ENCODE results near the gene MYO5C. TPM values are rescaled to one million over a fixed set of nuclear protein-coding genes. Genes with fewer than 3 reads are reported as not detected.

MYO5C gene
- polyA plus RNA-seq, 1 donor = 8.5 TPM

DNA sequence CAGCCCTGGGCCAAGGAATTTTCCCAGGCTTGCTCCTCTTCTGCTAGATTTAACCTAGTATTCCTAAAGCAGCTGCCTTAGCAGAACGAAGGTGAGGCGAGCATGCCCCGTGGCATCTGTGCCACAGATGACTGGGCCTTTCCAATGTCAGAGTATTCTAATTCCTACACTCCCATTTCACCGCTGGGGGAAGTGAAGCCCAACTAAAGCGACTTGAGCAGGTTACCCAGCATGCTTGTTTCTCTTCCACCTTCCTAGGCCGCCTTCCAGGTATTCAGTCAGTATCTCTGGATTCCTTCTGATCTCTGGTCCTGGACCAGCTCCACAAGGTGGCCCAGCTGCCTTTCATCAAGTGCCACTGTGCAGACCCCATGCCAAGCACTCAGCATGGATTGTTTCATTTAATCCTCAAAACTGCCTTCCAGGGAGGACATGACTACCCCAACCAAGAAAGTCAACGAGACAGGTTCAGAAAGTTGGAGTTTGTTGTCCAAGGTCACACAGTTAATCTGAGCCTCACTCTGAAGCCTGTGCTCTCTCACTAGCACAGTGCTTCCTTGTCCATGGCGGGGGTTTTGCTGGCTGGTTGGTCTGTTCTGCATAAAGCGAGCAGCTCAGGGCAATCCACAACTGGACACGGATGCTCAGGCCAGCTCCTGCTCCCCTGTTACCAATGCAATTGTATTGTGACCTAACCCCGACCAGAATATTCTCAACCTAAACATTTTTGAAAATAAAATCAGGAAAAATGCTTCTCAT, 15.1 kb downstream of the MYO5C start:
- DNase-seq (ENCODE audit: low read depth) = no peak

- no peak for DNase-seq (ENCODE audit: low read depth)
Observed at GRCh38 chr15:52278636-52279367, 16.8 kb downstream of the MYO5C start.

DNA sequence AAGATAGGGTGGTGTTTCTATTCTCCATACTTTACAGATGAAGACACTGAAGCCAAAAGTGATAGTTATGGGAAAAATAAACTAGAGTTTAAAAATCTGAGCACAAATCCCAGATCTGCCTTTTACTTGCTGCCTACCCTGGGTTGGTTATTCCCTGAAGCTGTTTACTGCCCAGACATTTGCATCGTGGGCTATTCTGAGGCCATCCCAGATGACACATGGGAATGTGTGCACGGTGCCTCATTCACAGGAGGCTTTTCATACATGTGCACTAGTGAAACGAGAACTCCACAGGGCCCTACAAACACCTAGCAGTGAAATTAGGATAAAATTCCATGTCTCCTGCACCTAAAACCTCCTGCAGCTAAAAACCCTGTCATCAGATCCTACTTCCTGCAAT, 17.5 kb downstream of the MYO5C start:
- no peak for DNase-seq (ENCODE audit: low read depth)

GRCh38 chr15:52277575-52277974, 18.0 kb downstream of the MYO5C start:
- no peak for DNase-seq (ENCODE audit: low read depth)

GRCh38 chr15:52276256-52276770, 19.3 kb downstream of the MYO5C start:
- DNase-seq (ENCODE audit: low read depth) = no peak

DNA sequence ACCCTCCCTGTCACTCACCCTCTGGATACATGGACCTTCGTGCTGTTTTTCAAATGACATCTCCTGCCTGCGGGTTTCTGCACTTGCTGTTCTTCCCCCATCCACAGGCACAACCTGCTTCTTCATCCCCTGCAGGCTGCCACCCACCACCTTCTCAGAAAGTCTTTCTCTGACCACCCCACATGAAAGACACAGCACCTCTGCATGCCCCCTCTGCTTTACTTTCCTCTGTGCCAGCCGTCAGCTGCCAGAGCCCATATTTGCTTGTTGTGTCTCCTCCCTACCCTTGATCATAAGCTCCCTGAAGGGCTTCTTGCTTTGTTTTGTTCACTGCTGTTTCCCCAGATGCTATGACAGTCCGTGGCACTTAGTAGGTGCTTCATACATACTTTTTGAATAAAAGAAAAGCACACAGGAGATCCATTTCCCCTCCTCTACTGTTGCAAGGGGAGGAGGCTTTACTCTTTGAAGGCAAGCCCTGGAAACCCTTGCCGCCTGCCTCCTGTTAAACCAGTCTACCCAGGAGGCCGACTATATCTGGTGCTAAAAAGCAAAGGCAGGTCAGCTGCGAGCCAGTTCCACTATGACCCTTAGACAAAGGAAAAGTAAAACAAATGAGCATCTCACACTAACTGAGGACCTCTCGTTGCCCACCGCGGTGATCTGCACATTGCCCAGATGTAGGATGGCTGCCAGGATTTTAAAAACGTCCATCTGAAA, 31.9 kb downstream of the MYO5C start:
- DNase-seq (ENCODE audit: low read depth) = no peak

GRCh38 chr15:52262364-52262763, 33.2 kb downstream of the MYO5C start:
- no peak for DNase-seq (ENCODE audit: low read depth)

- no peak for DNase-seq (ENCODE audit: low read depth)
Observed at GRCh38 chr15:52261498-52262242, 33.9 kb downstream of the MYO5C start.

DNA sequence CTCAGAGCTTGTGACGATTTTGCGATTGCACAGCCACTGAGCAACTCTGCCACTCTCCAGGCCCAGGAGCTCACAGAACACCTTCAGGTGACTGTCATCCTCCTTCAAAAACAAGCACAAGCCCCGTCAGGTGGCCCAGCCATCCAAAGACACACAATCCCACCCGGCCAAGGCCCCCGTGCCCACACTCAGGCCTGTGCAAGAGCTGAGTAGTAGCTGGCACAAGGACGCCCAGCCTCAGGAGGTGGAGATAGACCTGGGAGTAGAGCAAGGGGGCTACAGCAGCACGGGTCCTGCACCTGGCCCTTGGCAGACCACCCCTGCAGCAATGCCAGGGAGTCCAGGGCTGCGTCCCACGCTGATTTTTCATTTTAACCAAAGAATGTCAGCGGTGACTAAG, 34.6 kb downstream of the MYO5C start:
- DNase-seq (ENCODE audit: low read depth) = no peak

- DNase-seq (ENCODE audit: low read depth) = no peak
Observed at GRCh38 chr15:52259503-52259902, 36.1 kb downstream of the MYO5C start.

DNA sequence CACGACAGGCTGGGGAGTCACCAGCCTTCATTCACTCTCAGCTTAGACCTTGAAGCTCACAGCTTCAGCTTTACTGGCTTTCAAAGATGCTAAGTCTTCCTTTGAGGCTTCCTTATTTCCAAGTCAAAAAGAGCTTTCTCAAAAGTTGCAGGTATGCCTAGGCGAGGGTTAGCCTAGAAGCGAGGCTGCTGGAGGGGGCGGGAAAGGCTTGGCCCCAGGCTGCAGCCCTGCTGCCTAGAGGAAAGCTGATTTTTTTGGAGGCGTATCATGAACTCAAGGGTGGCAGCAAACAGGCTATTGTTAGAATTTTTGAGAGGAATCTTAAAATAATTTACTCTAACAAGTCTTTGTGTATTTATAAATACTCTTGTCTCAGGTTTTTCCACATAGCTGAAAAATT, 37.1 kb downstream of the MYO5C start:
- DNase-seq (ENCODE audit: low read depth) = no peak

DNA sequence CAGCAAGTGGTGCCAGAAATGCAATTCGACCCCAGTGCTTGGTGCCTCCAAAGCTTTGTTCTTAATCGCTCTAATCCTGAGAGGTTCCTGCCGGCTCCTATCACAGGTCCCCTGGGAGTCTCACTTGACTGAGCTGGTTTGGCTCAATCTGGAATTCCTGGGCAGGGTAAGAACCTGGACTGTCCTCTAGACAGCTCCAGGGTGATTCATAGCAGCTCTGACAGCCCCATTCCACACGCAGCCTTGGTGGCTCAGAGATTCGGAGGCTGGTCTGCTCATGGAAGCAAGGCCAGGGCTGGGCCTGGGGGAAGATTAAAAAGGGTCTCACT, 37.9 kb downstream of the MYO5C start:
- DNase-seq (ENCODE audit: low read depth) = no peak

DNA sequence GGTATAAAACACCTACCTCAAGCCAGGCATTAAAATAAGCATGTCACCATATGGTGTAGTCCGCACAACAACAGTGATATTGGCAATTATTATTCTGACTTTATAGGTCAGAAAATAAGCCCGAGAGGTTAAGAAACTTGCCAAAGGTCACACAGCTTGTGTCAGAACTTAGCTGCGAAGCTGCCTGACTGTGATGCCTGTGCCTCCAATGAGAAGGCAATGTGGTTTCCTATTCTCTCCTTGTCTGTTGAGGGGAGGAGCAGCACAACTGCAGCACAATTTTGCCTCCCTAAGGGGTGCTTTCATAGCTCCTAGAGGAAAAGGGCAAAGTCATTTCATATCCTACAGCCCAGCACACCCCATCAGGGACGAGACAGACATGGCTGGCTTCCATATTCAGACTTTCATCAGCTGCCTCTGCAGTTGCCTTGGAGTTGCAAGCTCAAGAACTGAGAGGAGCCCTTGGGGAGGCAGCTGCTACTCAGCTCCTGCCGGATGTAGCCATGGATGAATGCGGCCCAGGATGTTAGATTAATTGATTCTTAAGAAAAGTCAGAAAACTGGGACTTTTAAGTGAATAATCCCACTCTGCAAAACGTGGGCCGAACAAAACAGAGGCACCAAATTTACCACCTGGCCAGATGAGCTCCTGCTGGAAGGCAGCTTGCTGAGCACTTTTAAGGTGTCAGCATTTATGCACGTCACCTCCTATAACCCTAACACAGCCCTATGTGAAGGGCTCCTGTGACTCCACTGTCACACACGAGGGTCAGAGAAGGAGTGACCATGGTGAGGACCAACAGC, 38.5 kb downstream of the MYO5C start:
- DNase-seq (ENCODE audit: low read depth) = peak; percentile 25

- DNase-seq (ENCODE audit: low read depth) = peak; percentile 59
Observed at GRCh38 chr15:52256366-52256765, 39.2 kb downstream of the MYO5C start.

GRCh38 chr15:52255935-52256334, 39.7 kb downstream of the MYO5C start:
- DNase-seq (ENCODE audit: low read depth) = no peak

DNA sequence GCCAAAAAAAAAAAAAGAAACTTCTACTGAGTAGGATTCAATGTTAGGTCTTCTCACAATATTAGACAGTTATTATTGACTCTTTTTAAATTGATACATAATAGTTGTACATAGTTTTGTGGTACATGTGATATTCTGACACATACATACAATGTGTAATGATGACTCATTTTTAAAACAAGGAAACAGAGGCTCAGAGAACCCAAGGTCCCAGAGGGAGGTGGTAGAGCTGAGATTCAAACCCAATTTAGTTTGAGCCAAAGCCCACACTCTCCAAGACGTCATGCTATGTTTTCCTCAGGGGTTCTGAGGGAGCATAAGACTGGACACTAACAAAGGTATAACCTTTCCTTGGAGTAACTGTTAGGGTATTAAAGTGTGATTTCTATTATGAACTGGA, 40.6 kb downstream of the MYO5C start:
- no peak for DNase-seq (ENCODE audit: low read depth)

GRCh38 chr15:52254391-52254790, 41.2 kb downstream of the MYO5C start:
- no peak for DNase-seq (ENCODE audit: low read depth)

GRCh38 chr15:52252781-52253180, 42.8 kb downstream of the MYO5C start:
- no peak for DNase-seq (ENCODE audit: low read depth)

- no peak for DNase-seq (ENCODE audit: low read depth)
Observed at GRCh38 chr15:52251144-52251860, 44.3 kb downstream of the MYO5C start.

GRCh38 chr15:52247461-52247860, 48.1 kb downstream of the MYO5C start:
- no peak for DNase-seq (ENCODE audit: low read depth)
